ENCODE results near the gene ARHGAP42.
"Not testable (repeated sequence)": the region's sequence is repeated elsewhere in the genome, so short reads cannot be mapped to it uniquely, and the experiment has no call there.

The ARHGAP42 gene

GRCh38 chr11:100978939-100979338 is 291.9 kb downstream of the ARHGAP42 start:
- no peak for DNase-seq

GRCh38 chr11:100980156-100980555 is 293.1 kb downstream of the ARHGAP42 start:
- no peak for DNase-seq

- DNase-seq, result no peak
Measured at GRCh38 chr11:100981196-100981824, 294.2 kb downstream of the ARHGAP42 start.

GRCh38 chr11:100984668-100985067 is 297.6 kb downstream of the ARHGAP42 start:
- DNase-seq, result no peak

GRCh38 chr11:100990931-100991330 is 303.8 kb downstream of the ARHGAP42 start:
- DNase-seq, result no peak

GRCh38 chr11:100991541-100991940 is 304.5 kb downstream of the ARHGAP42 start:
- peak; percentile 14 for DNase-seq

GRCh38 chr11:100994966-100995365 is 307.9 kb downstream of the ARHGAP42 start:
- DNase-seq, result no peak

GRCh38 chr11:100999756-101000155 is 312.7 kb downstream of the ARHGAP42 start:
- DNase-seq, result no peak

GRCh38 chr11:101003468-101003867 is 316.4 kb downstream of the ARHGAP42 start:
- no peak for DNase-seq

GRCh38 chr11:101008961-101009689 is 322.0 kb downstream of the ARHGAP42 start:
- DNase-seq, result no peak

GRCh38 chr11:101009690-101010055 is 322.6 kb downstream of the ARHGAP42 start:
- DNase-seq, result no peak

GRCh38 chr11:101010899-101011298 is 323.8 kb downstream of the ARHGAP42 start:
- DNase-seq, result peak; percentile 29

GRCh38 chr11:101011881-101012280 is 324.8 kb downstream of the ARHGAP42 start:
- no peak for DNase-seq

GRCh38 chr11:101013702-101014101 is 326.6 kb downstream of the ARHGAP42 start:
- DNase-seq, result not testable (repeated sequence)

GRCh38 chr11:101014600-101015285 is 327.7 kb downstream of the ARHGAP42 start:
- DNase-seq, result no peak

GRCh38 chr11:101019870-101020269 is 332.8 kb downstream of the ARHGAP42 start:
- DNase-seq, result no peak

- DNase-seq, result no peak
Measured at GRCh38 chr11:101022256-101022655, 335.2 kb downstream of the ARHGAP42 start.

- DNase-seq, result no peak
Measured at GRCh38 chr11:101028644-101029043, 341.6 kb downstream of the ARHGAP42 start.

- DNase-seq, result no peak
Measured at GRCh38 chr11:101030015-101030414, 342.9 kb downstream of the ARHGAP42 start.

GRCh38 chr11:101030692-101031091 is 343.6 kb downstream of the ARHGAP42 start:
- DNase-seq, result no peak

- no peak for DNase-seq
Measured at GRCh38 chr11:101031713-101032112, 344.6 kb downstream of the ARHGAP42 start.

- DNase-seq, result no peak
Measured at GRCh38 chr11:101032991-101033390, 345.9 kb downstream of the ARHGAP42 start.

- no peak for DNase-seq
Measured at GRCh38 chr11:101034076-101034475, 347.0 kb downstream of the ARHGAP42 start.

GRCh38 chr11:101035872-101036271 is 348.8 kb downstream of the ARHGAP42 start:
- DNase-seq, result no peak
